ENCODE measurements around the gene L2HGDH. TPM values are rescaled to one million over a fixed set of nuclear protein-coding genes. Genes with fewer than 3 reads are reported as not detected.

L2HGDH gene
- total RNA-seq, 1 donor from 2014 or later, result 7.3 TPM

GRCh38 chr14:50272498-50272897, 39.5 kb downstream of the L2HGDH start:
- no peak for TF ChIP-seq CTCF (IDR thresholded peaks at IDR 0.05; ENCODE audit: insufficient read depth, low read length, poor library complexity, severe bottlenecking)
- no peaks in the 10 kb centered on the region for H3K36me3 ChIP-seq (ENCODE audit: control insufficient read depth, insufficient read depth, low read length)
- no peaks in the 10 kb centered on the region for H3K27me3 ChIP-seq (ENCODE audit: control insufficient read depth, insufficient read depth, low read length)
- no peak overlapping the region for H3K4me3 ChIP-seq (ENCODE audit: low read depth, low read length)
- DNase-seq (ENCODE audit: low read depth), result no peak

- Histone ChIP-seq H3K36me3 (ENCODE audit: control insufficient read depth, insufficient read depth, low read length) (no peaks in the 10 kb centered on the region), H3K4me3 (ENCODE audit: low read depth, low read length) (no peak overlapping the region), H3K27me3 (ENCODE audit: control insufficient read depth, insufficient read depth, low read length) (no peaks in the 10 kb centered on the region)
- no peak for TF ChIP-seq CTCF (IDR thresholded peaks at IDR 0.05; ENCODE audit: insufficient read depth, low read length, poor library complexity, severe bottlenecking)
- DNase-seq (ENCODE audit: low read depth), result no peak
Measured at GRCh38 chr14:50270932-50271331, 41.1 kb downstream of the L2HGDH start.

GRCh38 chr14:50265029-50265428, 47.0 kb downstream of the L2HGDH start:
- Histone ChIP-seq H3K4me3 (ENCODE audit: low read depth, low read length) (no peak overlapping the region), H3K27me3 (ENCODE audit: control insufficient read depth, insufficient read depth, low read length) (no peaks in the 10 kb centered on the region), H3K36me3 (ENCODE audit: control insufficient read depth, insufficient read depth, low read length) (no peaks in the 10 kb centered on the region)
- TF ChIP-seq CTCF (IDR thresholded peaks at IDR 0.05; ENCODE audit: insufficient read depth, low read length, poor library complexity, severe bottlenecking), result no peak
- DNase-seq (ENCODE audit: low read depth), result no peak

DNA sequence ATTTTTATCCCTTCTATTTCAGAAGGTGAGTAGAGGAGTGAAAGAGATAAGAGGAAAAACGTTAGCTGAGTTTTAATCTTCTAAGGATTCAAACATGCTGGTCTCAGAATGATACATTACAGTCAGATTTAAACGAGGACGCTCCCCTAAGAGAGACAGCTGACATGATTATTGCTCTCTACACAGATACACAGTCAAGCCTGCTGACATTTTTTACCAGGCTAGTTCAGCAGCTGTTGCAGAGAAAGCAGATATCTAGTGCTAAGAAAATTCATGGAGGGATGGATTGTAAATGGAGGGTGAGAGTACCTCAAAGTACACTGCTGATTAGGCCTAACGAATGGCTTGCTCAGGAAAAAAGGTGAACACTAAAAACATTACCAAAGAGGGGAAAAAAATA, 48.7 kb downstream of the L2HGDH start:
- Histone ChIP-seq H3K36me3 (ENCODE audit: control insufficient read depth, insufficient read depth, low read length) (no peaks in the 10 kb centered on the region), H3K4me3 (ENCODE audit: low read depth, low read length) (no peak overlapping the region), H3K27me3 (ENCODE audit: control insufficient read depth, insufficient read depth, low read length) (no peaks in the 10 kb centered on the region)
- DNase-seq (ENCODE audit: low read depth), result no peak
- TF ChIP-seq CTCF (IDR thresholded peaks at IDR 0.05; ENCODE audit: insufficient read depth, low read length, poor library complexity, severe bottlenecking), result no peak

DNA sequence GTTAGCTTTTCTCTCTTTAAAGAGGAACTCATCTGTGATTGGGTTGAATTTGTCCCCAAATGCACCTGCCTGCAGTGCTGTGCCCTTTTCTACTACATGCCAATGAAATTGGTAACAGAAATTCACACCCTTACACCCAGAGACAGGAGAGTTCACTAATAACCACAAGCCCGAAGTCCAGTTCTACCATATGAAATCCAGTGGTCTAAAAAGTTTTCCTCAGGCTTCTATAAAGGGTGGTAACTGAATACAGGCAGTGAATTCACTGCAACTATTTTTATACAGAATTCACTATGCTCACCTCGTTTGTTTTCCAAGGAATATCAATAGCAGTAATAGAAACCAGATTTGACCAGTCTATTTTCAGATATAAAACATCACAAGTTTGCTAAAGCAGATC, 49.2 kb downstream of the L2HGDH start:
- Histone ChIP-seq H3K36me3 (ENCODE audit: control insufficient read depth, insufficient read depth, low read length) (no peaks in the 10 kb centered on the region), H3K4me3 (ENCODE audit: low read depth, low read length) (no peak overlapping the region), H3K27me3 (ENCODE audit: control insufficient read depth, insufficient read depth, low read length) (no peaks in the 10 kb centered on the region)
- no peak for DNase-seq (ENCODE audit: low read depth)
- TF ChIP-seq CTCF (IDR thresholded peaks at IDR 0.05; ENCODE audit: insufficient read depth, low read length, poor library complexity, severe bottlenecking), result no peak

DNA sequence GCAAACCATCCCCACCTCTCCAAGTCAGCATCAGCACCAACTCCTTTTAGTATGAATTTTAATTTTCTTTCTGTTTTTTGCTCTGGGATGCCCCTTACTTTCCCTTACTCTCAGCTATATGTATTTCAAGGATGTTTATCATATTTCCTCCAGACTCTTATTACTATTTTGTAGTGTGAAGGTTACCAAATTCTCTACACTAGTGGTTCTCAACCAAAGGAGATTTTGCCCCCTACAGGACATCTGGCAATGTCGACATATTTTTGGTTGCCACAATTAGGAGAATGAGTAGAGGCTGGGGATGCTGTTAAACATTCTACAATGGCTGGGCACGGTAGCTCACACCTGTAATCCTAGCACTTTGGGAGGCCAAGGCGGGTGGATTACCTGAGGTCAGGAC, 51.5 kb downstream of the L2HGDH start:
- Histone ChIP-seq H3K4me3 (ENCODE audit: low read depth, low read length) (no peak overlapping the region), H3K27me3 (ENCODE audit: control insufficient read depth, insufficient read depth, low read length) (no peaks in the 10 kb centered on the region), H3K36me3 (ENCODE audit: control insufficient read depth, insufficient read depth, low read length) (no peaks in the 10 kb centered on the region)
- peak; percentile 52 for TF ChIP-seq CTCF (IDR thresholded peaks at IDR 0.05; ENCODE audit: insufficient read depth, low read length, poor library complexity, severe bottlenecking)
- DNase-seq (ENCODE audit: low read depth), result no peak
